Liver (tissue), 9 donors: ENCODE measurements around the gene ABCC1. TPM values are rescaled to one million over a fixed set of nuclear protein-coding genes. Genes with fewer than 3 reads are reported as not detected.

Experiments
- DNase-seq: peaks from one replicate; pipeline ENCODE4 v3.0.0-alpha.2; 2017; ENCODE audit warnings: low spot score
- H3K27ac ChIP-seq, 2 donors: one replicate each; pipeline ENCODE4 v1.7.0; 2013; ENCODE audit warnings: inconsistent platforms in 2 of 2, low read length in 2 of 2, control low read depth in 1 of 2, low read depth in 1 of 2, mild to moderate bottlenecking in 1 of 2
- H3K27me3 ChIP-seq, 4 donors: one replicate each; pipeline versions ENCODE4 v1.6.1 to v1.7.0; 2013; ENCODE audit warnings: low read length in 3 of 4, inconsistent platforms in 1 of 4, mild to moderate bottlenecking in 1 of 4, moderate library complexity in 1 of 4; ENCODE audit not compliant: control insufficient read depth in 4 of 4, insufficient read depth in 4 of 4
- H3K36me3 ChIP-seq, 4 donors: one replicate each; pipeline versions ENCODE4 v1.6.1 to v1.7.0; 2013; ENCODE audit warnings: low read length in 3 of 4, mild to moderate bottlenecking in 3 of 4, low read depth in 1 of 4, moderate library complexity in 1 of 4; ENCODE audit not compliant: control insufficient read depth in 4 of 4, insufficient read depth in 3 of 4
- H3K4me1 ChIP-seq, 4 donors: one replicate each; pipeline versions ENCODE4 v1.6.1 to v1.7.0; 2013; ENCODE audit warnings: low read length in 3 of 4, mild to moderate bottlenecking in 3 of 4, moderate library complexity in 1 of 4; ENCODE audit not compliant: control insufficient read depth in 4 of 4, insufficient read depth in 4 of 4
- H3K4me3 ChIP-seq, 3 donors: one replicate each; pipeline versions ENCODE4 v1.6.1 to v1.7.0; 2013; ENCODE audit warnings: low read length in 3 of 3, control low read depth in 1 of 3, low read depth in 1 of 3, mild to moderate bottlenecking in 1 of 3
- H3K9ac ChIP-seq, 2 donors: one replicate each; pipeline ENCODE4 v1.7.0; 2013; ENCODE audit warnings: low read length in 2 of 2, mild to moderate bottlenecking in 2 of 2, moderate library complexity in 2 of 2, control low read depth in 1 of 2, low read depth in 1 of 2
- H3K9me3 ChIP-seq, 4 donors: one replicate each; pipeline versions ENCODE4 v1.6.1 to v1.7.0; 2013; ENCODE audit warnings: low read length in 3 of 4; ENCODE audit not compliant: control insufficient read depth in 4 of 4
- CTCF ChIP-seq: fragments of 150-350 bp; IDR thresholded peaks from 2 replicates; pipeline ENCODE4 v1.5.1; 2017; ENCODE audit warnings: improper control_type of control experiment, low read depth, low read length; ENCODE audit not compliant: missing input control
- EGR1 ChIP-seq, 2 donors: IDR thresholded peaks; 2 replicates each; pipeline ENCODE4 v1.6.1; 2016 to 2018; ENCODE audit warnings: antibody characterized with exemption in 2 of 2, low read depth in 2 of 2
- FOXA2 ChIP-seq: IDR thresholded peaks from 2 replicates; pipeline ENCODE4 v1.6.1; 2016; ENCODE audit warnings: antibody characterized with exemption
- GABPA ChIP-seq, 2 donors: IDR thresholded peaks in 1 of 2; conservative IDR thresholded peaks in 1 of 2; 2 replicates each; pipeline ENCODE4 v1.6.1; 2016; ENCODE audit warnings: antibody characterized with exemption in 2 of 2, mild to moderate bottlenecking in 1 of 2, moderate library complexity in 1 of 2
- JUND ChIP-seq, 2 donors: IDR thresholded peaks; 2 replicates each; pipeline ENCODE4 v1.6.1; 2016; ENCODE audit warnings: antibody characterized with exemption in 2 of 2
- NR2F2 ChIP-seq: IDR thresholded peaks from 2 replicates; pipeline ENCODE4 v1.6.1; 2016; ENCODE audit warnings: antibody characterized with exemption
- RAD21 ChIP-seq, 2 donors: IDR thresholded peaks; 2 replicates each; pipeline ENCODE4 v1.6.1; 2016; ENCODE audit warnings: antibody characterized with exemption in 2 of 2, mild to moderate bottlenecking in 2 of 2
- TAF1 ChIP-seq: conservative IDR thresholded peaks from 2 replicates; pipeline ENCODE4 v1.6.1; 2016; ENCODE audit warnings: antibody characterized with exemption, mild to moderate bottlenecking
- YY1 ChIP-seq: IDR thresholded peaks from 2 replicates; pipeline ENCODE4 v1.6.1; 2016; ENCODE audit warnings: antibody characterized with exemption, mild to moderate bottlenecking
- WGBS: extraction: QIAGEN DNeasy Blood & Tissue Kit; methylation state at CpG from one replicate; pipeline ENCODE4 v1.1.7; 2013; 5-methylcytosine and 5-hydroxymethylcytosine counted together
- polyA plus RNA-seq, 2 donors: library from polyadenylated mRNA; stranded (reverse) in 1 of 2; unstranded in 1 of 2; fragments of 200-250 nt in 1 of 2; fragments of >200 nt in 1 of 2; fragmentation: Nextera tagmentation in 1 of 2; extraction: Ambion mirVana in 1 of 2; gene quantifications; one replicate each; pipeline versions ENCODE4 v1.2.1 to v1.2.3, GENCODE V29; 2013 to 2015
- total RNA-seq, 2 donors: library from RNA; depleted of rRNA; stranded (reverse); fragments of >200 nt; gene quantifications; one replicate each; pipeline ENCODE4 v1.2.3, GENCODE V29; 2014
- TF ChIP-seq, protein P1 (sequence below): IDR thresholded peaks from 2 replicates; pipeline ENCODE4 v1.6.1; 2016; ENCODE audit warnings: antibody characterized with exemption, mild to moderate bottlenecking
- TF ChIP-seq, protein P2 (sequence below): IDR thresholded peaks from 2 replicates; pipeline ENCODE4 v1.6.1; 2016; ENCODE audit warnings: antibody characterized with exemption
- donor health status: healthy.
- donor health status: healthy.
- donor health status: healthy.
- donor health status: healthy.
- donor health status: healthy.

ABCC1 gene
- total and polyA plus RNA-seq, 4 donors: 0.85 to 7.7 (median 4.2) TPM

GRCh38 chr16:15947983-15948509 is 1.4 kb upstream of the ABCC1 start:
- WGBS: 88% methylated on average over 4 of the region's 4 CpGs
- Histone ChIP-seq H3K9ac (no peak overlapping the region), H3K4me3 (no peak overlapping the region), H3K27ac (no peak overlapping the region), H3K36me3 (no peaks in the 10 kb centered on the region), H3K27me3 (peaks cover 0 to 7% (median 2%) of the 10 kb centered on the region in 4 donors), H3K9me3 (no peaks in the 10 kb centered on the region), H3K4me1 (peaks cover 0 to 4% (median 2%) of the 10 kb centered on the region in 4 donors)
- DNase-seq: no peak
- TF ChIP-seq, protein P1, sequence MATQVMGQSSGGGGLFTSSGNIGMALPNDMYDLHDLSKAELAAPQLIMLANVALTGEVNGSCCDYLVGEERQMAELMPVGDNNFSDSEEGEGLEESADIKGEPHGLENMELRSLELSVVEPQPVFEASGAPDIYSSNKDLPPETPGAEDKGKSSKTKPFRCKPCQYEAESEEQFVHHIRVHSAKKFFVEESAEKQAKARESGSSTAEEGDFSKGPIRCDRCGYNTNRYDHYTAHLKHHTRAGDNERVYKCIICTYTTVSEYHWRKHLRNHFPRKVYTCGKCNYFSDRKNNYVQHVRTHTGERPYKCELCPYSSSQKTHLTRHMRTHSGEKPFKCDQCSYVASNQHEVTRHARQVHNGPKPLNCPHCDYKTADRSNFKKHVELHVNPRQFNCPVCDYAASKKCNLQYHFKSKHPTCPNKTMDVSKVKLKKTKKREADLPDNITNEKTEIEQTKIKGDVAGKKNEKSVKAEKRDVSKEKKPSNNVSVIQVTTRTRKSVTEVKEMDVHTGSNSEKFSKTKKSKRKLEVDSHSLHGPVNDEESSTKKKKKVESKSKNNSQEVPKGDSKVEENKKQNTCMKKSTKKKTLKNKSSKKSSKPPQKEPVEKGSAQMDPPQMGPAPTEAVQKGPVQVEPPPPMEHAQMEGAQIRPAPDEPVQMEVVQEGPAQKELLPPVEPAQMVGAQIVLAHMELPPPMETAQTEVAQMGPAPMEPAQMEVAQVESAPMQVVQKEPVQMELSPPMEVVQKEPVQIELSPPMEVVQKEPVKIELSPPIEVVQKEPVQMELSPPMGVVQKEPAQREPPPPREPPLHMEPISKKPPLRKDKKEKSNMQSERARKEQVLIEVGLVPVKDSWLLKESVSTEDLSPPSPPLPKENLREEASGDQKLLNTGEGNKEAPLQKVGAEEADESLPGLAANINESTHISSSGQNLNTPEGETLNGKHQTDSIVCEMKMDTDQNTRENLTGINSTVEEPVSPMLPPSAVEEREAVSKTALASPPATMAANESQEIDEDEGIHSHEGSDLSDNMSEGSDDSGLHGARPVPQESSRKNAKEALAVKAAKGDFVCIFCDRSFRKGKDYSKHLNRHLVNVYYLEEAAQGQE: no peak

- Histone ChIP-seq H3K36me3 (no peaks in the 10 kb centered on the region), H3K9me3 (no peaks in the 10 kb centered on the region), H3K27me3 (peaks cover 0 to 7% (median 2%) of the 10 kb centered on the region in 4 donors), H3K4me1 (peaks cover 0 to 4% (median 2%) of the 10 kb centered on the region in 4 donors), H3K4me3 (peak overlapping the region in 2 of 3 donors; percentile 37 to 71), H3K9ac (no peak overlapping the region), H3K27ac (peak overlapping the region in 1 of 2 donors; percentile 65)
- 68% methylated on average over 18 of the region's 18 CpGs for WGBS
- no peak for DNase-seq
- TF ChIP-seq CTCF: no peak
- TF ChIP-seq RAD21 (IDR thresholded peaks at IDR 0.05): no peak
- TF ChIP-seq GABPA (IDR thresholded peaks at IDR 0.05 in 1 of 2, conservative IDR thresholded peaks at IDR 0.05 in 1 of 2): no peak
- no peak for TF ChIP-seq FOXA2
- TF ChIP-seq NR2F2: no peak
- TF ChIP-seq JUND (IDR thresholded peaks at IDR 0.05): no peak
- no peak for TF ChIP-seq YY1
- no peak for TF ChIP-seq TAF1
- TF ChIP-seq, protein P2, sequence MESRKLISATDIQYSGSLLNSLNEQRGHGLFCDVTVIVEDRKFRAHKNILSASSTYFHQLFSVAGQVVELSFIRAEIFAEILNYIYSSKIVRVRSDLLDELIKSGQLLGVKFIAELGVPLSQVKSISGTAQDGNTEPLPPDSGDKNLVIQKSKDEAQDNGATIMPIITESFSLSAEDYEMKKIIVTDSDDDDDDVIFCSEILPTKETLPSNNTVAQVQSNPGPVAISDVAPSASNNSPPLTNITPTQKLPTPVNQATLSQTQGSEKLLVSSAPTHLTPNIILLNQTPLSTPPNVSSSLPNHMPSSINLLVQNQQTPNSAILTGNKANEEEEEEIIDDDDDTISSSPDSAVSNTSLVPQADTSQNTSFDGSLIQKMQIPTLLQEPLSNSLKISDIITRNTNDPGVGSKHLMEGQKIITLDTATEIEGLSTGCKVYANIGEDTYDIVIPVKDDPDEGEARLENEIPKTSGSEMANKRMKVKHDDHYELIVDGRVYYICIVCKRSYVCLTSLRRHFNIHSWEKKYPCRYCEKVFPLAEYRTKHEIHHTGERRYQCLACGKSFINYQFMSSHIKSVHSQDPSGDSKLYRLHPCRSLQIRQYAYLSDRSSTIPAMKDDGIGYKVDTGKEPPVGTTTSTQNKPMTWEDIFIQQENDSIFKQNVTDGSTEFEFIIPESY: no peak
- TF ChIP-seq EGR1 (IDR thresholded peaks at IDR 0.05; ENCODE audit: low read depth in 2 of 2): no peak
Measured at GRCh38 chr16:15948532-15949209, 745 bp upstream of the ABCC1 start.
